Left lung (tissue), 10 donors: ENCODE data around the gene TMSB4X. TPM values are rescaled to one million over a fixed set of nuclear protein-coding genes. Genes with fewer than 3 reads are reported as not detected.

Experiments
- ATAC-seq: fragments of 200-7000 bp; cut with Tn5 transposase; one replicate; pipeline ENCODE4 v1.9.1; 2020; ENCODE audit warnings: moderate library complexity
- DNase-seq, 4 donors: peaks; one replicate each; pipeline ENCODE4 v3.0.0-alpha.2; 2013 to 2020
- H3K27ac ChIP-seq, 2 donors: fragments of 200-600 bp; sonication (generic) in 1 of 2; one replicate each; pipeline versions ENCODE4 v1.5.0 to v1.8.0; 2020 to 2021
- H3K27me3 ChIP-seq, 2 donors: fragments of 200-600 bp; sonication (generic) in 1 of 2; one replicate each; pipeline versions ENCODE4 v1.5.0 to v1.8.0; 2020 to 2021
- H3K36me3 ChIP-seq, 2 donors: fragments of 200-600 bp; sonication (generic) in 1 of 2; one replicate each; pipeline versions ENCODE4 v1.5.0 to v1.8.0; 2020 to 2021
- H3K4me1 ChIP-seq, 2 donors: fragments of 200-600 bp; one replicate each; pipeline ENCODE4 v1.8.0; 2021
- H3K4me3 ChIP-seq, 2 donors: fragments of 200-600 bp; sonication (generic) in 1 of 2; one replicate each; pipeline versions ENCODE4 v1.5.0 to v1.8.0; 2020 to 2021; ENCODE audit warnings: mild to moderate bottlenecking in 1 of 2
- H3K9me3 ChIP-seq, 2 donors: fragments of 200-600 bp; sonication (generic) in 1 of 2; one replicate each; pipeline versions ENCODE4 v1.5.0 to v1.8.0; 2020 to 2021
- intact Hi-C, 2 donors: fragments of 100-400 bp; cut with DNase I; formaldehyde crosslinking; loops; one replicate each; pipeline versions ENCODE4 v1.11.2 to v1.14.2; 2022
- polyA plus RNA-seq, 6 donors: library from polyadenylated mRNA; unstranded; fragments of 120-200 nt; gene quantifications; one replicate each; pipeline ENCODE4 v1.2.1, GENCODE V29; 2013; ENCODE audit not compliant: insufficient read length in 6 of 6
- total RNA-seq, 2 donors: library from RNA; stranded (reverse); fragmentation: NEBNext Ultra II Directional; extraction: Animal tissue kit (Norgen Biotek cat#: 25700); gene quantifications; one replicate each; pipeline ENCODE4 v1.2.1, GENCODE V29; 2021
- TF ChIP-seq, protein P1 (sequence below), 2 donors: fragments of 200-600 bp; sonication (generic) in 1 of 2; IDR thresholded peaks; one replicate each; pipeline versions ENCODE4 v1.5.0 to v1.8.0; 2021; ENCODE audit warnings: antibody characterized with exemption in 2 of 2
- donor health status: DM: no; HTN: yes; CAD: no.
- donor health status: DM: no; HTN: no; CAD: no.

The TMSB4X gene
- total and polyA plus RNA-seq, 8 donors: 3,301 to 4,791 (median 3,530) TPM

- H3K36me3 ChIP-seq: no peaks in the 10 kb centered on the region
- H3K27ac ChIP-seq: no peak overlapping the region
- ATAC-seq (no peak), DNase-seq (no peak)
- TF ChIP-seq, protein P1, sequence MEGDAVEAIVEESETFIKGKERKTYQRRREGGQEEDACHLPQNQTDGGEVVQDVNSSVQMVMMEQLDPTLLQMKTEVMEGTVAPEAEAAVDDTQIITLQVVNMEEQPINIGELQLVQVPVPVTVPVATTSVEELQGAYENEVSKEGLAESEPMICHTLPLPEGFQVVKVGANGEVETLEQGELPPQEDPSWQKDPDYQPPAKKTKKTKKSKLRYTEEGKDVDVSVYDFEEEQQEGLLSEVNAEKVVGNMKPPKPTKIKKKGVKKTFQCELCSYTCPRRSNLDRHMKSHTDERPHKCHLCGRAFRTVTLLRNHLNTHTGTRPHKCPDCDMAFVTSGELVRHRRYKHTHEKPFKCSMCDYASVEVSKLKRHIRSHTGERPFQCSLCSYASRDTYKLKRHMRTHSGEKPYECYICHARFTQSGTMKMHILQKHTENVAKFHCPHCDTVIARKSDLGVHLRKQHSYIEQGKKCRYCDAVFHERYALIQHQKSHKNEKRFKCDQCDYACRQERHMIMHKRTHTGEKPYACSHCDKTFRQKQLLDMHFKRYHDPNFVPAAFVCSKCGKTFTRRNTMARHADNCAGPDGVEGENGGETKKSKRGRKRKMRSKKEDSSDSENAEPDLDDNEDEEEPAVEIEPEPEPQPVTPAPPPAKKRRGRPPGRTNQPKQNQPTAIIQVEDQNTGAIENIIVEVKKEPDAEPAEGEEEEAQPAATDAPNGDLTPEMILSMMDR (IDR thresholded peaks at IDR 0.05): no peak
- H3K4me3 ChIP-seq: no peak overlapping the region
- peaks cover 0 to 4% of the 10 kb centered on the region in 2 donors for H3K4me1 ChIP-seq
- no peaks in the 10 kb centered on the region for H3K9me3 ChIP-seq
- intact Hi-C loops: no loop called here
- H3K27me3 ChIP-seq: no peaks in the 10 kb centered on the region
Measured at GRCh38 chrX:13022926-13023325, 48.0 kb downstream of the TMSB4X start.

GRCh38 chrX:13023567-13023966 lies 48.7 kb downstream of the TMSB4X start:
- H3K4me1 ChIP-seq: peaks cover 0 to 1% of the 10 kb centered on the region in 2 donors
- H3K9me3 ChIP-seq: no peaks in the 10 kb centered on the region
- no peaks in the 10 kb centered on the region for H3K36me3 ChIP-seq
- TF ChIP-seq, protein P1 (IDR thresholded peaks at IDR 0.05): no peak
- DNase-seq (no peak), ATAC-seq (no peak)
- no peak overlapping the region for H3K4me3 ChIP-seq
- H3K27me3 ChIP-seq: no peaks in the 10 kb centered on the region
- H3K27ac ChIP-seq: no peak overlapping the region
- intact Hi-C loops: no loop called here

DNA sequence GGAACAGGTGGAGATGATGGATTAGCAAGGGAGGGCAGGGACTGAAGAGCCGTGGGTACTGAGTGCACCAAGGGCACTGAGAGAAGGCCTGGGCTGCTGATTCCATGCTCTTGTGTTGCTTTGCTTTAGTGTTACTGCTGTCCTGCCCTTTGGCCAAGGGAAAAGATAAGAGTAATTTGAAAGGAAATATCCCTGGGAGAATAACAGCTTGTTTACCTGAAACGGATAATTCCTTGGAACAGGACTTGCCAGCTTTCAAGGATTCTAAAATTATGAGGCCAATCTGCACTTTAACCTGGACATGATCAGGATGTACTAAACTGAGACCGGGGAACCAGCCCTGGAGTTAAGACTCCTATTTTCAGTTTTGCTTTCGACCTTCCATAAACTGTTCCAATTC lies 49.1 kb downstream of the TMSB4X start:
- H3K27ac ChIP-seq: no peak overlapping the region
- peaks cover under 1 to 1% of the 10 kb centered on the region in 2 donors for H3K4me1 ChIP-seq
- no peak for ATAC-seq
- H3K9me3 ChIP-seq: no peaks in the 10 kb centered on the region
- intact Hi-C loops: no loop called here
- no peaks in the 10 kb centered on the region for H3K36me3 ChIP-seq
- H3K27me3 ChIP-seq: no peaks in the 10 kb centered on the region
- DNase-seq: no peak
- no peak overlapping the region for H3K4me3 ChIP-seq
- TF ChIP-seq, protein P1 (IDR thresholded peaks at IDR 0.05): no peak

- Histone ChIP-seq H3K9me3 (no peaks in the 10 kb centered on the region), H3K27ac (no peak overlapping the region), H3K4me1 (peaks cover 10 to 11% of the 10 kb centered on the region in 2 donors), H3K4me3 (no peak overlapping the region), H3K27me3 (no peaks in the 10 kb centered on the region), H3K36me3 (no peaks in the 10 kb centered on the region)
- DNase-seq (no peak), ATAC-seq (no peak)
- TF ChIP-seq, protein P1 (IDR thresholded peaks at IDR 0.05): no peak
- intact Hi-C loops: no loop called here
Measured at GRCh38 chrX:13024986-13025385, 50.1 kb downstream of the TMSB4X start.

Other genes with a start within 250 kb of the TMSB4X start
- gene PRPS2, start 183.7 kb upstream of the TMSB4X start, total RNA-seq: 10 to 100 TPM; 29.2 to 29.9 TPM
- gene PRPS2, start 183.7 kb upstream of the TMSB4X start, polyA plus RNA-seq: 10 to 100 TPM; 31.4 to 36.4 (median 33.6) TPM
- gene TLR7, start 108.0 kb upstream of the TMSB4X start, total RNA-seq: 1 to 10 TPM; 3.1 to 3.4 TPM
- gene TLR7, start 108.0 kb upstream of the TMSB4X start, polyA plus RNA-seq: 1 to 10 TPM in 4 of 6 donors, under 1 TPM in 2; 0.84 to 1.4 (median 1.2) TPM
- 10 to 100 TPM in 1 of 2 donors, 1 to 10 TPM in 1; 5.7 to 24.6 TPM for gene TLR8, start 68.5 kb upstream of the TMSB4X start, total RNA-seq
- under 1 TPM; 0.31 to 0.60 (median 0.50) TPM for gene TLR8, start 68.5 kb upstream of the TMSB4X start, polyA plus RNA-seq
- not detected for gene FAM9C, start 69.5 kb downstream of the TMSB4X start, total RNA-seq
- under 1 TPM; 0.11 to 0.77 (median 0.21) TPM for gene FAM9C, start 69.5 kb downstream of the TMSB4X start, polyA plus RNA-seq